HCT116 (cell line): ENCODE results near the gene TTC39C. TPM values are rescaled to one million over a fixed set of nuclear protein-coding genes. Genes with fewer than 3 reads are reported as not detected.

Source experiments
- ATAC-seq: fragments of 200-7000 bp; cut with Tn5 transposase; 2 replicates; pipeline ENCODE4 v1.9.1; 2020; ENCODE audit warnings: mild to moderate bottlenecking, moderate library complexity
- BruUV-seq: library from RNA; stranded (reverse); fragments of 400-500 nt; replicated peaks from 2 replicates; lab custom pipeline; 2021; lab: Mats Ljungman, UMichigan
- CTCF ChIA-PET: fragments of 300-600 bp; sonication (Branson Sonifier 250); formaldehyde crosslinking; loops from one replicate; lab custom pipeline; 2021; ENCODE audit warnings: antibody characterized with exemption; lab: Charles Lee
- POLR2A ChIA-PET: fragments of 300-600, 350-600 bp; sonication (Branson Sonifier 250); formaldehyde crosslinking; loops from one replicate; lab custom pipeline; 2021; ENCODE audit warnings: antibody characterized with exemption; lab: Charles Lee
- RAD21 ChIA-PET, 2 experiments: fragments of 300-600 bp; sonication (Branson Sonifier 250); formaldehyde crosslinking; loops; one replicate each; lab custom pipeline; 2023; ENCODE audit warnings: low total read pairs in 2 of 2; ENCODE audit not compliant: uncharacterized antibody in 2 of 2, unreplicated experiment in 2 of 2, low non-redundant PET in 1 of 2; lab: Charles Lee
- DNase-seq: peaks from one replicate; pipeline ENCODE4 v3.0.0-alpha.2; 2010; ENCODE audit warnings: low read depth, low spot score
- H2AFZ ChIP-seq: fragments of 200-600 bp; shearing (Covaris generic), sonication (generic); 2 replicates; pipeline ENCODE4 v1.6.1; 2017; ENCODE audit warnings: low read depth, mixed run types, mixed read lengths, antibody characterized with exemption, low read length; ENCODE audit not compliant: poor library complexity, severe bottlenecking
- H3K27ac ChIP-seq: 2 replicates; pipeline ENCODE4 v1.5.1; 2012; ENCODE audit warnings: low read depth, low read length
- H3K27me3 ChIP-seq: fragments of 200-600 bp; sonication (generic); 2 replicates; pipeline ENCODE4 v1.6.1; 2016; ENCODE audit warnings: mixed run types, low read length, mixed read lengths; ENCODE audit not compliant: insufficient read depth
- H3K36me3 ChIP-seq, 2 experiments: fragments of 200-500 bp in 1 of 2; fragments of 200-600 bp in 1 of 2; sonication (Bioruptor generic) in 1 of 2; sonication (generic) in 1 of 2; 2 replicates each; pipeline versions ENCODE4 v1.5.1 to v1.6.1; 2014 to 2016; ENCODE audit warnings: low read length in 2 of 2, inconsistent platforms in 1 of 2, mixed read lengths in 1 of 2, mixed run types in 1 of 2; ENCODE audit not compliant: insufficient read depth in 2 of 2, control insufficient read depth in 1 of 2
- H3K4me1 ChIP-seq, 2 experiments: fragments of 200-600 bp in 1 of 2; sonication (generic) in 1 of 2; 2 replicates each; pipeline versions ENCODE4 v1.5.1 to v1.6.1; 2012 to 2017; ENCODE audit warnings: low read length in 2 of 2, inconsistent platforms in 1 of 2, mild to moderate bottlenecking in 1 of 2, mixed read lengths in 1 of 2, mixed run types in 1 of 2, moderate library complexity in 1 of 2; ENCODE audit not compliant: insufficient read depth in 2 of 2, control insufficient read depth in 1 of 2
- H3K4me2 ChIP-seq: fragments of 200-600 bp; sonication (generic); 2 replicates; pipeline ENCODE4 v1.6.1; 2017; ENCODE audit warnings: mixed run types, low read length, mixed read lengths
- H3K4me3 ChIP-seq, 2 experiments: fragments of 200-600 bp in 1 of 2; sonication (generic) in 1 of 2; replicated peaks in 1 of 2; 2 replicates each; pipeline ENCODE4 v1.5.1; 2011 to 2016; ENCODE audit warnings: low read length in 2 of 2, control low read depth in 1 of 2, low read depth in 1 of 2, mild to moderate bottlenecking in 1 of 2, mixed read lengths in 1 of 2, mixed run types in 1 of 2
- H3K79me2 ChIP-seq: fragments of 200-600 bp; sonication (generic); 2 replicates; pipeline ENCODE4 v1.6.1; 2017; ENCODE audit warnings: mild to moderate bottlenecking, mixed run types, low read length, moderate library complexity, mixed read lengths; ENCODE audit not compliant: insufficient read depth
- H3K9ac ChIP-seq: fragments of 200-600 bp; sonication (generic); 2 replicates; pipeline ENCODE4 v1.6.1; 2016; ENCODE audit warnings: low read length, mixed read lengths
- H3K9me2 ChIP-seq: fragments of 200-600 bp; sonication (generic), shearing (Covaris generic); 2 replicates; pipeline ENCODE4 v1.6.1; 2017; ENCODE audit warnings: mixed run types, mild to moderate bottlenecking, moderate library complexity; ENCODE audit not compliant: insufficient read depth
- H3K9me3 ChIP-seq, 2 experiments: fragments of 200-500 bp in 1 of 2; fragments of 200-600 bp in 1 of 2; sonication (Bioruptor generic) in 1 of 2; sonication (generic) in 1 of 2; 2 replicates each; pipeline ENCODE4 v1.6.1; 2014 to 2017; ENCODE audit warnings: low read length in 2 of 2, mixed read lengths in 2 of 2, inconsistent platforms in 1 of 2, low read depth in 1 of 2, mild to moderate bottlenecking in 1 of 2, mixed run types in 1 of 2, moderate library complexity in 1 of 2; ENCODE audit not compliant: control insufficient read depth in 1 of 2, insufficient read depth in 1 of 2
- H4K20me1 ChIP-seq: fragments of 200-600 bp; sonication (generic), shearing (Covaris generic); 2 replicates; pipeline ENCODE4 v1.6.1; 2017; ENCODE audit warnings: mixed run types, mild to moderate bottlenecking, moderate library complexity; ENCODE audit not compliant: insufficient read depth
- ATF3 ChIP-seq: IDR thresholded peaks from 2 replicates; pipeline ENCODE4 v1.6.1; 2012
- CBX3 ChIP-seq: IDR thresholded peaks from 2 replicates; pipeline ENCODE4 v1.6.1; 2012; ENCODE audit warnings: low read depth
- CEBPB ChIP-seq: IDR thresholded peaks from 2 replicates; pipeline ENCODE4 v1.6.1; 2012; ENCODE audit warnings: low read depth
- EGR1 ChIP-seq: IDR thresholded peaks from 2 replicates; pipeline ENCODE4 v1.6.1; 2012; ENCODE audit warnings: low read depth
- EZH2 ChIP-seq: fragments of 200-600 bp; sonication (generic); IDR thresholded peaks from 2 replicates; pipeline ENCODE4 v1.6.1; 2017; ENCODE audit warnings: antibody characterized with exemption, mixed run types
- EZH2phosphoT487 ChIP-seq: fragments of 200-600 bp; IDR thresholded peaks from 2 replicates; pipeline ENCODE4 v1.6.1; 2018; ENCODE audit warnings: antibody characterized with exemption, borderline replicate concordance
- FOSL1 ChIP-seq: IDR thresholded peaks from 2 replicates; pipeline ENCODE4 v1.6.1; 2012; ENCODE audit warnings: low read depth
- JUND ChIP-seq: IDR thresholded peaks from 2 replicates; pipeline ENCODE4 v1.6.1; 2012
- MAX ChIP-seq: IDR thresholded peaks from 2 replicates; pipeline ENCODE4 v1.6.1; 2012
- POLR2A ChIP-seq: IDR thresholded peaks from 2 replicates; pipeline ENCODE4 v1.7.0; 2011; ENCODE audit warnings: borderline replicate concordance; ENCODE audit not compliant: insufficient read depth, insufficient read length; ENCODE audit errors: extremely low read depth
- POLR2AphosphoS5 ChIP-seq: IDR thresholded peaks from 2 replicates; pipeline ENCODE4 v1.6.1; 2011; ENCODE audit warnings: mild to moderate bottlenecking, low read depth, low read length, moderate library complexity
- RAD21 ChIP-seq: IDR thresholded peaks from 2 replicates; pipeline ENCODE4 v1.6.1; 2012; ENCODE audit warnings: low read depth, mild to moderate bottlenecking
- SIN3A ChIP-seq: IDR thresholded peaks from 2 replicates; pipeline ENCODE4 v1.6.1; 2012; ENCODE audit warnings: low read depth
- SP1 ChIP-seq: IDR thresholded peaks from 2 replicates; pipeline ENCODE4 v1.6.1; 2012; ENCODE audit warnings: low read depth
- SRF ChIP-seq: IDR thresholded peaks from 2 replicates; pipeline ENCODE4 v1.6.1; 2012; ENCODE audit warnings: low read depth
- TCF7L2 ChIP-seq: IDR thresholded peaks from 2 replicates; pipeline ENCODE4 v1.7.0; 2011; ENCODE audit warnings: borderline replicate concordance, inconsistent platforms; ENCODE audit not compliant: insufficient read depth, insufficient read length; ENCODE audit errors: extremely low read depth
- YY1 ChIP-seq: IDR thresholded peaks from 2 replicates; pipeline ENCODE4 v1.6.1; 2011; ENCODE audit warnings: low read length, low read depth, moderate library complexity, mild to moderate bottlenecking; ENCODE audit not compliant: insufficient replicate concordance; ENCODE audit errors: extremely low read depth
- ZBTB33 ChIP-seq: IDR thresholded peaks from 2 replicates; pipeline ENCODE4 v1.6.1; 2011; ENCODE audit warnings: mild to moderate bottlenecking, low read length, moderate library complexity; ENCODE audit not compliant: insufficient replicate concordance; ENCODE audit errors: extremely low read depth
- ZFX ChIP-seq: fragments of 450-650 bp; IDR thresholded peaks from 2 replicates; pipeline ENCODE4 v1.6.1; 2017
- ZNF274 ChIP-seq: fragments of 200-500 bp; sonication (Bioruptor generic); IDR thresholded peaks from 2 replicates; pipeline ENCODE4 v1.6.1; 2014; ENCODE audit warnings: mild to moderate bottlenecking, low read depth, low read length, inconsistent platforms
- intact Hi-C: fragments of 100-400 bp; cut with micrococcal nuclease; formaldehyde crosslinking; loops from 2 replicates; pipeline ENCODE4 v1.10.0; 2022
- total RNA-seq: library from RNA; stranded (reverse); gene quantifications from one replicate; pipeline ENCODE4 v1.2.1, GENCODE V29; 2021; ENCODE audit not compliant: unreplicated experiment
- TF ChIP-seq, protein P1 (sequence below), 3 experiments: fragments of 200-600 bp in 1 of 3; sonication (generic) in 1 of 3; IDR thresholded peaks in 2 of 3; conservative IDR thresholded peaks in 1 of 3; 2 replicates each; pipeline ENCODE4 v1.5.1; 2012 to 2017; ENCODE audit warnings: low read depth in 2 of 3, low read length in 2 of 3, antibody characterized with exemption in 1 of 3, borderline replicate concordance in 1 of 3, control low read depth in 1 of 3, mild to moderate bottlenecking in 1 of 3, mixed read lengths in 1 of 3, mixed run types in 1 of 3, moderate library complexity in 1 of 3; ENCODE audit not compliant: insufficient read depth in 1 of 3

Gene TTC39C
- total RNA-seq, 1 experiment from 2014 or later: 24.8 TPM

GRCh38 chr18:24118750-24119577, 104.4 kb downstream of the TTC39C start:
- Histone ChIP-seq H3K27me3 (no peaks in the 10 kb centered on the region), H3K79me2 (no peaks in the 10 kb centered on the region), H3K27ac (no peak overlapping the region), H3K9me2 (no peaks in the 10 kb centered on the region), H3K9ac (no peak overlapping the region), H3K36me3 (no peaks in the 10 kb centered on the region), H3K4me3 (no peak overlapping the region), H4K20me1 (no peaks in the 10 kb centered on the region), H3K9me3 (no peaks in the 10 kb centered on the region), H3K4me2 (no peak overlapping the region), H2AFZ (no peak overlapping the region), H3K4me1 (peaks cover under 1% of the 10 kb centered on the region in 2 experiments; a peak in 3 of 4 replicates)
- ATAC-seq (peak; percentile 84), DNase-seq (peak; percentile 63)
- POLR2A ChIA-PET: interaction anchor here (0.6 kb wide), 1 partner anchor 1036 kb away, joined by 3 read pairs; no protein-coding TSS in a partner anchor
- intact Hi-C loops: loop anchor here (1.0 to 10.0 kb wide), 6 partner anchors 201 to 624 kb away; no protein-coding TSS in a partner anchor
- RAD21 ChIA-PET: interaction anchor here in 1 of 2 experiments (0.9 kb wide), 1 partner anchor 200 kb away, joined by 3 read pairs; no protein-coding TSS in a partner anchor
- CTCF ChIA-PET: interaction anchor here (1.3 kb wide), 1 partner anchor 370 kb away, joined by 3 read pairs; no protein-coding TSS in a partner anchor
- no TSS peak for BruUV-seq
- TF ChIP-seq RAD21 (peak; percentile 90), POLR2AphosphoS5 (no peak), ZFX (no peak), ATF3 (no peak), ZNF274 (no peak), YY1 (no peak), CBX3 (no peak), EZH2phosphoT487 (no peak), SRF (no peak), POLR2A (no peak), FOSL1 (no peak), EGR1 (no peak), SIN3A (no peak), ZBTB33 (no peak), SP1 (no peak), JUND (no peak), MAX (peak; percentile 52; the same call in 1 of the 2 replicates), EZH2 (no peak), TCF7L2 (no peak), CEBPB (no peak)
- TF ChIP-seq, protein P1, sequence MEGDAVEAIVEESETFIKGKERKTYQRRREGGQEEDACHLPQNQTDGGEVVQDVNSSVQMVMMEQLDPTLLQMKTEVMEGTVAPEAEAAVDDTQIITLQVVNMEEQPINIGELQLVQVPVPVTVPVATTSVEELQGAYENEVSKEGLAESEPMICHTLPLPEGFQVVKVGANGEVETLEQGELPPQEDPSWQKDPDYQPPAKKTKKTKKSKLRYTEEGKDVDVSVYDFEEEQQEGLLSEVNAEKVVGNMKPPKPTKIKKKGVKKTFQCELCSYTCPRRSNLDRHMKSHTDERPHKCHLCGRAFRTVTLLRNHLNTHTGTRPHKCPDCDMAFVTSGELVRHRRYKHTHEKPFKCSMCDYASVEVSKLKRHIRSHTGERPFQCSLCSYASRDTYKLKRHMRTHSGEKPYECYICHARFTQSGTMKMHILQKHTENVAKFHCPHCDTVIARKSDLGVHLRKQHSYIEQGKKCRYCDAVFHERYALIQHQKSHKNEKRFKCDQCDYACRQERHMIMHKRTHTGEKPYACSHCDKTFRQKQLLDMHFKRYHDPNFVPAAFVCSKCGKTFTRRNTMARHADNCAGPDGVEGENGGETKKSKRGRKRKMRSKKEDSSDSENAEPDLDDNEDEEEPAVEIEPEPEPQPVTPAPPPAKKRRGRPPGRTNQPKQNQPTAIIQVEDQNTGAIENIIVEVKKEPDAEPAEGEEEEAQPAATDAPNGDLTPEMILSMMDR (IDR thresholded peaks at IDR 0.05 in 2 of 3, conservative IDR thresholded peaks at IDR 0.05 in 1 of 3; ENCODE audit: borderline replicate concordance in 1 of 3, insufficient read depth in 1 of 3, low read depth in 2 of 3, low read length in 2 of 3): peak; percentile 73 to 80 (median 76)
